Anterior cingulate cortex (tissue), 58 donors: ENCODE results near the gene ATR.
"Not testable (repeated sequence)": the region's sequence is repeated elsewhere in the genome, so short reads cannot be mapped to it uniquely, and the experiment has no call there.

Source experiments
- DNase-seq, 58 donors: peaks; one replicate each; lab custom pipeline; 2025; lab: John Stamatoyannopoulos, UW

Gene ATR

DNA sequence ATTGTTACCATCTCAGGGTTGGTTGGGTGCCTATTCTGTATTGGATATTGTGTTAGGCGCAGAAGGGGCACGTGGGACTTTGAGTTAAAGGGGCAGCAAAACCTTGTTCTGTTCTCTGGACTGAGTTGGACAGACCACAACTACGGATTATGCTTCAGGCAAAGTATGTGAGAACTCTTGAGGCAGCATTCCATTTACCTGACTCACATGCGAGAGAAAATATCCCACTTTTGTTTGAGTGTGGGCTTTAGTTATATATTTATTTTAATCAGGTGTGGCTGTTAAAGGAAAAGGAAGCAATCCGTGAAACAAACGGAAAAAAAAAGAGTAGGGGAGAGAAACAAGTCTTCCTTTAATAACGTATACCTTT is 17.0 kb upstream of the ATR start:
- DNase-seq, result no peak

GRCh38 chr3:142595141-142595540 is 16.6 kb upstream of the ATR start:
- DNase-seq, result no peak

DNA sequence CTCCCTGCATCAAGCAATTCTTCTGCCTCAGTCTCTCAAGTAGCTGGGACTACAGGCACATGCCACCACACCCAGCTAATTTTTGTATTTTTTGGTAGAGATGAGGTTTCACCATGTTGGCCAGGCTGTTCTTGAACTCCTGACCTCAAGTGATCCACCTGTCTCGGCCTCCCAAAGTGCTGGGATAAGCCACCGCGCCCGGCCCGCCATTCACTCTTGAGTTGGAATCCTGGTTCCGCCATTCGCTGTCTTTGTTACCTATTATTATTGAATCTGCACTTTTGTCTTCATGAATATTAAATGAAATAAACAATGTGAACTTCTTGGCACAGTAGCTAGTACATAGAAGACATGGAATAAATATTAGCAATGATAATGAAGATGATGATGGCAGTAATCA is 13.7 kb upstream of the ATR start:
- not testable (repeated sequence) for DNase-seq

DNA sequence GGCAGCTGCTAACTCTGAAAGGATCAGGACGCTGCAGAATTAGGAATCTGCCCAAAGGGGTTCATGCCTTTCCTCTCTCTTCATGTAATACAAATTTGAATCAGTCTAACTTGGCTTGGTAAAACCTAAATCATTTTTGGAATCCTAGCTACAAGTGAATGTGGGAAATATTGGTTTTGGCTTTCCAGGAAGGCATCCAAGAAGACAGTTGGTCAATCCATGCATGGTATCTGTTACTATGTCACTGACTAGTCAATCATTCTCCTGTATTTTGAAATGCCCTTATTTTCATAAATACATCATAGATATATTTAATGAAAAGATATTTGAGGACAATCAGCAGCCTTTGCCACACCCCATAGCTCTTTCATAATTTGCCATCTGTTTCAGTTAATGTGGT is 10.2 kb upstream of the ATR start:
- DNase-seq, result no peak

DNA sequence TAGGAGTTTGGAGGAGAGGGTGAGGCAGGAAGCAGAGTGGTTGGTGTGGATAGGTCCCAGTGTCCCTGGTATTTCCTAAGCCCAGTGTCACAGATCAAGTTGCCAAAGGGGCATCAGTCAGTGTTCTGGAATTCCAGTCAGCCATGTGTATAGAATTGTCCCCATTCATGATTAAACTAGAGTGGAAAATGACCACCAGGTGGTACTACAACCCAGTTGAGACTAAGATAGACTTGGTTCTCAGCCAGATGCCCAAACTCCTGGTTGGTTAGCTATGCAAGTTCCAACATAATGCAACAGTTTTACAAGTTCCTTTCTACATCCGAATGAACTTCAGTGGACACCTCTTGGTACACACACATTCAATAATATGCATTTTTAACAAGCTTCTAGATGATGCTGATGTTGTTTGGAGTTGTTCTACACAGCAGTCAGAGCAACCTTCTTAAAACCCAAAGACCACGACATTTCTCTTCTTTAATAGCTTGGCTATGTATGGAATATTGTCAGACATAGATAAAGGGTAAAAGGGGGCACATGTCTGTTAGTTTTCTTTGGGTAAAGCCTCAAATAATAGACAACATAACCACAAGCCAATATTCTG is 8.4 kb upstream of the ATR start:
- DNase-seq, result peak in 22 of 58 donors; percentile 1 to 61 (median 9)

- DNase-seq, result not testable (repeated sequence)
These were observed 2.5 kb upstream of the ATR start for GRCh38 chr3:142581070-142581469.

- DNase-seq, result no peak
These were observed 1.5 kb upstream of the ATR start for GRCh38 chr3:142580061-142580423.

GRCh38 chr3:142577696-142578328 is 721 bp downstream of the ATR start:
- DNase-seq, result peak in 1 of 58 donors; percentile 17

DNA sequence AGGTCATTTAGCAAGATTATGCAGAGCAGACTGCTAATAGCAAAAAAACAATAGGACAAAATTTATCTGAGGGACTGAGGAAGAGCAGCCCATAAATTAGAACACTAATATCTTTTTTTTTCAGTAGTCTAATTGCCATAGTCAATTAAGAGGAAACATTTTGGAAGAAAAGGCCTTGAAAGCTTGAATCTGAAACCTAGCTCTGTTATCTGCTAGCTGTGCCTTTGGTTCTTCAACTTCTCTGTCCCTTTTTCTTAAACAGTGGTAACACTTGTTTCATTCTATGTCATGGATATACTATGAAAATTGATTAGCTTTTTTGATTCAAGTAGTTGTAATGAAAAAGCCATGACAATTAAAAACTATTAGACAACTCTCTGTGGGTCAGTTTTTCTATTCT is 1.7 kb downstream of the ATR start:
- DNase-seq, result no peak

- no peak for DNase-seq
These were observed 3.9 kb downstream of the ATR start for GRCh38 chr3:142574665-142575064.

DNA sequence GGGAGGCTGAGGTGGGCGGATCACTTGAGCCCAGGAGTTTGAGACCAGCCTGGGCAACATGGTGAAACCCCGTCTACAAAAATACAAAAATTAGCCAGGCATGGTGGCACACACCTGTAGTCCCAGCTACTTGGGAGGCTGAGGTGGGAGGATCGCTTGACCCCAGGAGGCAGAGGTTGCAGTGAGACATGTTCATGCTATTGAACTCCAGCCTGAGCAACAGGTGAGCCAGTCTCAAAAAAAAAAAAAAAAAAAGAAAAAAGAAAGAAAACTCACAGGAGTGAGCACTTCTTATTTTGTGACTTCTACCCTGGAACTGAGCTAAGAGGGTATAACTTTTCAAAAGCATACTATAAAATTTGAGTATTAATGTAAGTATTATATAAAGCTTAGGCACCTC is 4.3 kb downstream of the ATR start:
- not testable (repeated sequence) for DNase-seq

- not testable (repeated sequence) for DNase-seq
These were observed 9.1 kb downstream of the ATR start for GRCh38 chr3:142569422-142569821.

DNA sequence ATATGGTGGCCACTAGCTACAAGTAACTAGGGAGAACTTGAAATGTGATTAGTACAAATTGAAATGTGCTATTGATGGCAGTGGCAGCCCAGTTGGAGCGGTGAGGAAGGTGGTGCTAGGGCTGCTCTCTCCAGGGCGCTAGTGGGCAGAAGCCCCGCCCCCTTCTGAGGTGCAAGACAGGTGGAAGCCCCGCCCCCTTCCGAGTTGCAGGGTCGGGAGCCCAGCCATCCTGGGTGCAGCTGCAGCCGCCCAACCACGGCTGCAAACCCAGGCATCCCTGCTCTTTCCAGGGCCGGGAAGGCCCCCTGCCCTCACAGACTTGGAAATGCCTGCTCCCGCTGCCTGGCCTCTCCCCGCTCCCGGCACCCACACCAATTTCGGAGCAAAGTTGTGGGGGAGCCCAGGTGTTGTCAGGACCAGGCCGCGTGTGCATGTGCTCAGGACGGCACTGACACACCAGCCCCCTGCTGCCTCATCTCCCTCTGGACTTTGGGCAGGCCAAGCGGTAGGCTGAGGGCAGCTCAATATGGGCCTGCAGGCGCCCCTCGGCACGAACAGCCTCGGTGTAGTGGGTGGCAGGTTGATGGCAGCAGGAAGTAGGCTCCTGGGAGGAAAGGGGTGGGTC is 10.0 kb downstream of the ATR start:
- no peak for DNase-seq

- DNase-seq, result no peak
These were observed 12.4 kb downstream of the ATR start for GRCh38 chr3:142566096-142566495.

DNA sequence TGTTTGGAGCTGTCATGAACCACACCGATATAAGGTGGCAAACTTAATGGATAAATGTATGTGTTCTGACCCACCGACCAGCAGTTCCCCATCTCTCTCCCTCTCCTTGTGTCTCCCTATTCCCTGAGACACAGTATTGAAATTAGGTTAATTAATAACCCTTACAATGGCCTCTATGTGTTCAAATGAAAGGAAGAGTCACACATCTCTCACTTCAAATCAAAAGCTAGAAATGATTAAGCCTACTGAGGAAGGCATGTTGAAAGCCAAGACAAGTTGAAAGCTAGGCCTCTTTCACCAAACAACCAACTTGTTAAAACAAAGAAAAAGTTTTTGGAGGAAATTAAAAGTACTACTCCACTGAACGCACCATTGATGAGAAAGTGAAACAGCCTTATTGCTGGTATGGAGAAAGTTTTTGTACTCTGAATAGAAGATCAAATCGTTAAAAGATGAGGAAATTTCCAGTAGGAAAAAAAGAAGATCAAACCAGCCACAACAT is 15.0 kb downstream of the ATR start:
- DNase-seq, result no peak

GRCh38 chr3:142560118-142560517 is 18.4 kb downstream of the ATR start:
- DNase-seq, result no peak

DNA sequence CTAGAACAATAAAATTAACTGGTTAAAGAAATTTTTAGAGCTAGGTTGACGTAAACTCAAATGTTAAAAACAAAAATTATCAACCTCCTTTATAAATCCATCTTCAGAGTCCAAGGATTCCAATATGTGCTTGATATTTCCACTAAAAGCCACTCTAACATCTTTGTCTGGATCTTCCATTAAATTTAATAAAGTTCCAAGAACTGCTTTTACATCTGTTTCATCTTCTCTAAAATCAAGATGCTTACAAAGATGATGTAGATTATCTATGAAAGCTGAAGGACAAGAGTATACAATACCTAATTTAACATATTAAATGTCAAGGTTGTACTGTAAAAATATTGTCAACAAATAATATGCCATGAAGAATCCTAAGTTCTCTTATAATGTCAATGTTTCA is 24.8 kb downstream of the ATR start:
- no peak for DNase-seq

DNA sequence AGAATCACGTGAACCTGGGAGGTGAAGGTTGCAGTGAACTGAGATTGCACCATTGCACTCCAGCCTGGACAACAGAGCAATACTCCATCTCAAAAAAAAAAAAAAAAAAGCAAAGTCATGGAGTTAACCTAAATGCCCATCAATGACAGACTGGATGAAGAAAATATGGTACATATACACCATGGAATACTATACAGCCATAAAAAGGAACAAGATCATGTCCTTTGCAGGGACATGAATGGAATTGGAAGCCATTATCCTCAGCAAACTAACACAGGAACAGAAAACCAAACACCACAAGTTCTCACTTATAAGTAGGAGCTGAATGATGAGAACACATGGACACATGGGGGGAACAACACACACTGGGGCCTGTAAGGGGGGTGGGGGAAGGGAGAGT is 26.0 kb downstream of the ATR start:
- not testable (repeated sequence) for DNase-seq

DNA sequence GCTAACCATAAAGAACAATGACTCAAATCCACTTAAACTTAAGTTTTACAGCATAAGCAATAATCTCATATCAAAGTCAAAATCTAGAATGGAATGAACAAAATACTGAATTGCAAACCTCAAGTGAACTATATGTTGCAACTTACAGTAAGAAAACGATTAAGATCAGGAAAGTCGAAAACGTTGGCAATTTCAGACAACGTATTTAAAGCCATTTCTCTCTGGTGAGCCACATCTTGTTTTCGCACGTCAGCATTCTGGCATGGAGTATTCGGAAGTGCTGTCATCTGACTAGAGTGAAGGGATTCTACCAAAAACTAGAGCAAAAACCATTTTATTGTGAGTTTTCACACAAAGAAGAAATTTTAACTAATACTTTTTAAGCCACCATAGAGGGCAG is 28.5 kb downstream of the ATR start:
- DNase-seq, result no peak

GRCh38 chr3:142543307-142543706 is 35.2 kb downstream of the ATR start:
- no peak for DNase-seq

DNA sequence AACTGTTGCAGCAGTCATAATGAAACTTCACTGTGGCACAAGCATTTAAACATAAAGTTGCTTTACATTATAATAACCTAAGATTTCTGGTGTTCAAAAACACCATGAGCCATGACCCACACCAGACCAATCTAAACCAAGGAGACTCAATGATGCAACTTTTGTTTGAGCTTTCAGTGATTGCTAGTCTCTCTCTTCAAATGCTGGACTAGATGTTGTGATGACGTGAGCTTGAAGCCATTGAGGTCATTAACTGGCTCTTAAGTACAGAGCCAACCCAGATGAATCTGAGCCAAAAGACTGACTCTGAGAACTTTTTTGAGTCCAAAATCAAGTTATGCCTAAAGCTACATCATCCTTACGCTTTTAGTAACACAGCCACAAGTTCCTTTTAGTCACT is 36.5 kb downstream of the ATR start:
- DNase-seq, result no peak

DNA sequence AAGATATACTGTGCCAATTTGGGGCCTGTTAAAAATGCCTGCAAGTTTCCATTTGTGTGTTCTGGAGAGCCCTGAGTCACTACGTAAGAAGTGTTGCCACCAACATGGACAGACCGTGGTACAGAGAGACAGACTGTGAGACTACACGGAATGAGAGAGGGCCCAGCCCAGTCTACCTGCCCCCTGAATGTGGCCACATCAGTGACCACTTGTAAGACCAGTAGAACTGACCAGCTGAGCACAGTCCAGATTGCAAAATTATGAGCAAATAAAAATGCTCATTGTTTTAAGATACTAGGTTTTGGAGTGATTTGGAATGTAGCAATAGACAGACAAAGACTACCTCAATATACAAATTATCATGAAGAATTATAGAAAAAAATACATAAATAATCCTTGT is 42.0 kb downstream of the ATR start:
- DNase-seq, result no peak
